ENCODE measurements around the gene IRF2BPL. TPM values are rescaled to one million over a fixed set of nuclear protein-coding genes. Genes with fewer than 3 reads are reported as not detected.

The IRF2BPL gene
- total and polyA plus RNA-seq, 4 donors: 3.8 to 15.8 (median 7.4) TPM

- H3K9me3 ChIP-seq (ENCODE audit: control insufficient read depth in 4 of 4, low read length in 3 of 4): no peaks in the 10 kb centered on the region
- H3K4me3 ChIP-seq (ENCODE audit: low read depth in 1 of 3, low read length in 3 of 3): peak overlapping the region; percentile 63 to 96 (median 81)
- peaks cover 17 to 57% (median 37%) of the 10 kb centered on the region in 4 donors for H3K4me1 ChIP-seq (ENCODE audit: control insufficient read depth in 4 of 4, insufficient read depth in 4 of 4, low read length in 3 of 4)
- peak overlapping the region in 1 of 2 donors; percentile 87 for H3K9ac ChIP-seq (ENCODE audit: low read depth in 1 of 2, low read length in 2 of 2)
- no peak for DNase-seq (ENCODE audit: low spot score)
- peak overlapping the region; percentile 98 to 99 for H3K27ac ChIP-seq (ENCODE audit: low read depth in 1 of 2, low read length in 2 of 2)
- no peaks in the 10 kb centered on the region for H3K27me3 ChIP-seq (ENCODE audit: control insufficient read depth in 4 of 4, insufficient read depth in 4 of 4, low read length in 3 of 4)
- TF ChIP-seq REST (IDR thresholded peaks at IDR 0.05) (no peak), JUND (IDR thresholded peaks at IDR 0.05) (no peak), RAD21 (IDR thresholded peaks at IDR 0.05) (no peak), NR2F2 (IDR thresholded peaks at IDR 0.05) (no peak), ZBTB33 (IDR thresholded peaks at IDR 0.05) (no peak), SP1 (IDR thresholded peaks at IDR 0.05) (no peak), RXRA (IDR thresholded peaks at IDR 0.05) (no peak), MAX (IDR thresholded peaks at IDR 0.05) (no peak), HNF4G (IDR thresholded peaks at IDR 0.05) (no peak), TAF1 (conservative IDR thresholded peaks at IDR 0.05) (no peak), FOXA2 (IDR thresholded peaks at IDR 0.05) (no peak), GABPA (IDR thresholded peaks at IDR 0.05 in 1 of 2, conservative IDR thresholded peaks at IDR 0.05 in 1 of 2) (no peak), CTCF (IDR thresholded peaks at IDR 0.05; ENCODE audit: low read depth, low read length, missing input control) (no peak), YY1 (IDR thresholded peaks at IDR 0.05) (no peak), ATF3 (IDR thresholded peaks at IDR 0.05) (no peak), FOXA1 (IDR thresholded peaks at IDR 0.05) (no peak), HNF4A (conservative IDR thresholded peaks at IDR 0.05) (no peak)
- peaks cover 0 to 2% (median 0%) of the 10 kb centered on the region in 4 donors for H3K36me3 ChIP-seq (ENCODE audit: control insufficient read depth in 4 of 4, insufficient read depth in 3 of 4, low read depth in 1 of 4, low read length in 3 of 4)
- WGBS: 2% methylated on average over 65 of the region's 65 CpGs
These were observed 1.5 kb downstream of the IRF2BPL start for GRCh38 chr14:77026930-77027537.
